ENCODE measurements around the gene GPHN. TPM values are rescaled to one million over a fixed set of nuclear protein-coding genes. Genes with fewer than 3 reads are reported as not detected.

Gene GPHN
- total and polyA plus RNA-seq, 2 of the 8 experiments (the other 6 are each of a cell fraction or from before 2014, with no cell fraction given): 6.0 to 16.0 TPM

- FAIRE-seq (no peak), DNase-seq (ENCODE audit: low read depth in 1 of 2, low spot score in 2 of 2) (no peak)
- Histone ChIP-seq H4K91ac (replicated peaks; ENCODE audit: insufficient read length, low read length) (no peak overlapping the region), H3K23me2 (ENCODE audit: low read depth, low read length) (no peaks in the 10 kb centered on the region), H2BK15ac (ENCODE audit: low read length) (no peak overlapping the region), H4K5ac (ENCODE audit: insufficient read length, low read depth, low read length) (no peak overlapping the region), H2AK5ac (ENCODE audit: low read depth, low read length) (no peak overlapping the region), H3K27ac (ENCODE audit: low read depth, low read length) (no peak overlapping the region), H3K4me3 (ENCODE audit: extremely low read depth in 1 of 4, insufficient read depth in 2 of 4, low read depth in 3 of 4, low read length in 4 of 4) (no peak overlapping the region), H2BK120ac (replicated peaks; ENCODE audit: low read depth, low read length) (no peak overlapping the region), H3K9me3 (ENCODE audit: insufficient read depth in 2 of 2, low read depth in 1 of 2, low read length in 1 of 2) (no peaks in the 10 kb centered on the region), H3K79me1 (ENCODE audit: low read depth, low read length) (no peaks in the 10 kb centered on the region), H3K18ac (ENCODE audit: extremely low read depth, low read length) (no peak overlapping the region), H3K9ac (replicated peaks in 1 of 4; ENCODE audit: extremely low read depth in 1 of 4, low read depth in 3 of 4, low read length in 3 of 4) (no peak overlapping the region), H2BK5ac (ENCODE audit: low read depth, low read length) (no peak overlapping the region), H3K79me2 (ENCODE audit: control insufficient read depth in 1 of 2, insufficient read depth in 2 of 2, low read length in 2 of 2) (no peaks in the 10 kb centered on the region), H3K4ac (replicated peaks; ENCODE audit: insufficient read length, low read depth, low read length) (no peak overlapping the region), H4K8ac (ENCODE audit: extremely low read depth, insufficient read depth, low read length) (no peak overlapping the region), H2BK12ac (ENCODE audit: low read depth, low read length) (no peak overlapping the region), H4K20me1 (replicated peaks in 1 of 2; ENCODE audit: control insufficient read depth in 1 of 2, insufficient read depth in 2 of 2, low read length in 2 of 2) (peaks cover 0 to 1% of the 10 kb centered on the region in 2 experiments), H3K4me2 (ENCODE audit: insufficient read depth in 1 of 2, low read depth in 2 of 2, low read length in 2 of 2) (no peak overlapping the region), H3K36me3 (ENCODE audit: control insufficient read depth in 2 of 4, insufficient read depth in 4 of 4, low read length in 3 of 4) (no peaks in the 10 kb centered on the region; a peak in 1 of 8 replicates), H3K56ac (replicated peaks; ENCODE audit: insufficient read length, low read depth, low read length) (no peak overlapping the region), H3K4me1 (replicated peaks in 1 of 4; ENCODE audit: control insufficient read depth in 3 of 4, insufficient read depth in 4 of 4, low read length in 3 of 4) (no peaks in the 10 kb centered on the region), H2AFZ (ENCODE audit: low read length) (no peak overlapping the region), H3K14ac (ENCODE audit: insufficient read length) (no peak overlapping the region), H3K27me3 (replicated peaks in 1 of 4; ENCODE audit: control insufficient read depth in 3 of 4, extremely low read depth in 1 of 4, insufficient read depth in 3 of 4, low read length in 3 of 4) (no peaks in the 10 kb centered on the region), H2BK20ac (ENCODE audit: low read length) (no peak overlapping the region), H3K23ac (ENCODE audit: insufficient read length) (no peak overlapping the region)
- ChIA-PET CTCF (ENCODE audit: partially characterized antibody) (interaction anchor here (0.7 to 1.3 kb wide), 4 partner anchors 9 to 292 kb away, joined by 3 to 4 read pairs (median 4); no protein-coding TSS in a partner anchor), POLR2A (ENCODE audit: partially characterized antibody) (no interaction called here)
- 94% methylated on average over 1 of the region's 1 CpG; no CpG with 5 or more reads in 1 of the 2 experiments for WGBS, 2 experiments (ENCODE audit: extremely low coverage in 1 of 2, insufficient coverage in 1 of 2, insufficient read length in 1 of 2, insufficient replicate concordance in 2 of 2, low coverage in 1 of 2, low lambda C conversion rate in 2 of 2, missing lambda C conversion rate in 1 of 2)
- TF ChIP-seq CTCF (IDR thresholded peaks at IDR 0.05; ENCODE audit: control extremely low read depth in 1 of 3, insufficient read depth in 1 of 3, low read depth in 1 of 3, low read length in 3 of 3): peak in 2 of 3 experiments; percentile 20 to 34; a peak in 2 of 4 replicates
- TF ChIP-seq CHD1 (IDR thresholded peaks at IDR 0.05; ENCODE audit: low read depth, low read length): no peak
- TF ChIP-seq RAD21 (IDR thresholded peaks at IDR 0.05 in 1 of 2, conservative IDR thresholded peaks at IDR 0.05 in 1 of 2; ENCODE audit: low read depth in 2 of 2, low read length in 2 of 2): peak in 1 of 2 experiments; percentile 27; a peak in 1 of 4 replicates
These were observed 274.9 kb downstream of the GPHN start for GRCh38 chr14:66782853-66783252.

Measured in H1 (cell line).